Adipose tissue (tissue), 3 donors: ENCODE results near the gene PHLDB2. TPM values are rescaled to one million over a fixed set of nuclear protein-coding genes. Genes with fewer than 3 reads are reported as not detected.

Source experiments
- H3K27ac ChIP-seq: one replicate; pipeline ENCODE4 v1.5.1; 2013; ENCODE audit warnings: low read depth, low read length
- WGBS, 3 donors: extraction: QIAGEN DNeasy Blood & Tissue Kit; methylation state at CpG; one replicate each; pipeline ENCODE4 v1.1.7; 2013; 5-methylcytosine and 5-hydroxymethylcytosine counted together
- polyA plus RNA-seq, 3 donors: library from polyadenylated mRNA; stranded (reverse); fragments of 200-250 nt; gene quantifications; one replicate each; pipeline ENCODE4 v1.2.3, GENCODE V29; 2013
- donor health status: healthy with polysubstance abuse.
- donor health status: Bipolar disorder and iron deficiency.
- donor health status: healthy.

The PHLDB2 gene
- polyA plus RNA-seq, 3 donors = 7.9 to 84.1 (median 46.4) TPM

DNA sequence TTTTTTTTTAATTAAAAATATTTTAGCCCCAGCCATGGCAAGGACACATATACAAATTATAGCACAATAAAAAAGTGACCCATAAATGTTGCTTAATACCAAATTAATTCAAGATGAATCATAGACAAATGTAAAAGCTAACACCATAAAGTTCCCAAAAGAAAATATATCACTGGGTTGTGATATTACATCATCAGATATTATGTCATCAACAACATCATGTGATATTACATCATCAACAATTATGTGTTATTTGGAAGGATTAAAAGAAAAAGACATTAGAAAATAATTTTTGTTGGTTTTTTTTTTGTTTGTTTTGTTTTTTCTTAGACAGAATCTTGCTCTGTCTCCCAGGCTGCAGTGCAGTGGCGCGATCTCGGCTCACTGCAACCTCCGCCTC, 85.3 kb downstream of the PHLDB2 start:
- WGBS, 3 donors = 85 to 98% (median 86%) methylated on average over 4 of the region's 4 CpGs
- H3K27ac ChIP-seq = no peak overlapping the region

DNA sequence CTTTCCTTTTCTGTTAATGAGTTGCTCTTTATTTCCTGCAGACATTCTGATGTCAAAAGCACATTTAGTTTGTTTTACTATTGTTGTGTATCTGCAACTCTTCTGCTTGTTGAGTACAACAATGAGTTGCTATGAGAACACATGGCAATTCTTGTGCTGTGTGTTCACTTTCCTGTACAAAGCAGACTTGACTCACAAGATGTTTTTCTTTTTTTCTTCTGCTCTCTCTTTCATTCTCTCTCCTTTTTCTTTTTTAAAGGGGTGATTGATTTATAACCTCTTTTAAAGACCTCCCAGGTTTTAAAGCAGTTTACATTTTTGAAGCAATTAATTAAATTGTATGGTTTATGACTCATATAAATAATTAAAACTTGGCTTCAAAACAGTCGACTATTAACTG, 88.2 kb downstream of the PHLDB2 start:
- WGBS, 3 donors = 42 to 58% (median 55%) methylated on average over 1 of the region's 1 CpG
- H3K27ac ChIP-seq = no peak overlapping the region

DNA sequence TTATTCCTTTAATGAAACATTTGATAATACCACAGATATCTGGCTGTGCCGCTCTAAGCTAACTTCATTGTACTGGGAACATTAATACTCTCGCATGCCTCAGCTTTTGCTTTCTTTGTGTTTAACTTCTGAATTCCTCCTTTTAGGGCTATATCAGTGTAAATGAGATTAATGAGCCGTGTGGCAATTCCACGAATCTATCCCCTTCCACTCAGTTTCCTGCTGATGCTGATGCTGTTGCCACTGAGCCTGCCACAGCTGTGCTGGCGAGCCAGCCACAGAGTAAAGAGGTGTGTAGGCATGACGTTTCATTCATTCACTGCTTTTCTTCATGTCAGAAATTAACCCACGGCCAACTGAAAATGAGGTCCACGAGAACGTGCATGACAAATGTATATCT, 89.7 kb downstream of the PHLDB2 start:
- WGBS, 3 donors = 86 to 90% (median 89%) methylated on average over 9 of the region's 9 CpGs
- H3K27ac ChIP-seq = no peak overlapping the region

DNA sequence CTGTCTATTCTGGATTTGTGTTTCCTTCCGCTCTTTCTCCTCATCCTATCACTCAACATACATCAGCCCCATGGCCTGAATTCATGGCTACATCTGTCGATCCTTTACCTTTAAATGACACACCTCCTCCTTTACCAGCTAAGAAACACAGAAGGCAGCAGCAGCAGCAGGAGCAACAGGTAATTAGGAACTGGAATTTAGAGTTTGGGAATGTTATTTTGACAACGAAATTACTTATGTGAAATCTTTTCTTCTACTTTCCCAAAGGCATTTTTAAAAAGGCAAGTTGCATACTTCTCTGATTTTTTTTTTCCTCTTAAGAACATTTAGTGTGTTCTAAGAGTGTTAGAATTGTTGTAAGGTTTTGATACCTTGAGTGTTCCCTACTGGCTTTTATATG, 90.6 kb downstream of the PHLDB2 start:
- 84 to 90% (median 89%) methylated on average over 3 of the region's 3 CpGs for WGBS, 3 donors
- H3K27ac ChIP-seq = no peak overlapping the region

DNA sequence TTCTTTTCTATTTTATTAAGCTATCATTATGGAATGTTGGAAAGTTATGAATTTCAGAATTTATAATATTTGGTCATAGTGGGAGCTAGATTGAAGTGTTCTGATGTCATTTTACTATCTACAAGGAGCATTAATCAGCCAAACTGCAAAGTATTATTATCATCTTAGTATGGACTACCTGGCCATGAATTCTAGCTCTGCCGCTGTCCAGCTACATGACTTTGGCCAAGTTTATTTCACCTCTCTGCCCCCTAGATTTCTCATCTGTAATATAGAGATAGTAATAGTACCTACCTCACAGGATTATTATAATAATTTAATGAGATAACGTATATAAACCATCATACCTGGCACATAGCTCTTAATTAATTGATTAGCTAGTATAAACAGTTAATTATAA, 92.0 kb downstream of the PHLDB2 start:
- H3K27ac ChIP-seq = no peak overlapping the region
- 92 to 96% (median 94%) methylated on average over 2 of the region's 2 CpGs for WGBS, 3 donors

DNA sequence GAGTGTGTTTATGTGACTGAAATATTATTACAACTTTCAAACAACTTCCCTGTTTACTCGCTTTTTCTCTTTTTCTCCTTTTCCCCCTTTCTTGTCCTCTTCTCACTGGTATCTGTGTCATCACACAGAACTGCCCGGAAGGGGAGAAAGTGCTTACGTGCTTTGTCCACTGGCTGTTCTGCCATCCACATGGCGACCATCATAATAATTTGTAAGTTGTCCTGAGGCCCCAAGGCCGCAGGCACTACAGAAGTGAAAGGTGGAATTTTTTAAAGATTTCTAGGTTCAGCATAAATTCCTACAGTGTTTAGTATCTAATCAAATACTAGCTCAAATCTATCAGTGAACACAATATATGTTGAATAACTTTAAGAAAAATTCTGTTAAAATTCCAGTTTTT, 93.0 kb downstream of the PHLDB2 start:
- no peak overlapping the region for H3K27ac ChIP-seq
- 88 to 94% (median 93%) methylated on average over 5 of the region's 5 CpGs for WGBS, 3 donors

DNA sequence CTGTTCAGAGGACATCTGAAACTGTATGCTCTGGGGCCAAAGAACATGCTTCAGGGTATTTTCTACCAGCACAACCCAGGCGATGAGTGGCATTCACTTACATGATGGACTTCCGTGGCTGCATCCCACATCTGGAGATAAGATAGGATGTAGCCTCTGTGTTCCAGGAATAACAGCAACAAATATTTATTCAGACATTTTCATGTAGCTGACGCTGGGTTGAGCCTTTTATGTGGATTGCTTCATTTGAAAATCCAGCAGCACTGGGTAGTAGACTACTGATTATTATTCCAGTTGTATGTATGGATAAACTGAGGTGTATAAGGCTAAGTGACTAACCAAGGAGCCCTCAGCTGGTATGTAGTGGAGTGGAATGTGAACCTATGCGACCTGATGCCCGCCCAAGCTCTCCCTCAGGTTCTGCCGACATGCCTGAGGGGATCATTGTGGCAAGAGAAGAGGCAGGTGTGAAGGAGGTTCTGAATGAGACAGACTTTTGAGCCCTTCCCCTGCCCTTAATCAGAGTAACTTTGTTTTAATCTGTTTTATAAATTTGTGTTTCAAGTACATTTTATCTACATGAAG, 93.9 kb downstream of the PHLDB2 start:
- 85 to 94% (median 89%) methylated on average over 6 of the region's 6 CpGs for WGBS, 3 donors
- no peak overlapping the region for H3K27ac ChIP-seq

DNA sequence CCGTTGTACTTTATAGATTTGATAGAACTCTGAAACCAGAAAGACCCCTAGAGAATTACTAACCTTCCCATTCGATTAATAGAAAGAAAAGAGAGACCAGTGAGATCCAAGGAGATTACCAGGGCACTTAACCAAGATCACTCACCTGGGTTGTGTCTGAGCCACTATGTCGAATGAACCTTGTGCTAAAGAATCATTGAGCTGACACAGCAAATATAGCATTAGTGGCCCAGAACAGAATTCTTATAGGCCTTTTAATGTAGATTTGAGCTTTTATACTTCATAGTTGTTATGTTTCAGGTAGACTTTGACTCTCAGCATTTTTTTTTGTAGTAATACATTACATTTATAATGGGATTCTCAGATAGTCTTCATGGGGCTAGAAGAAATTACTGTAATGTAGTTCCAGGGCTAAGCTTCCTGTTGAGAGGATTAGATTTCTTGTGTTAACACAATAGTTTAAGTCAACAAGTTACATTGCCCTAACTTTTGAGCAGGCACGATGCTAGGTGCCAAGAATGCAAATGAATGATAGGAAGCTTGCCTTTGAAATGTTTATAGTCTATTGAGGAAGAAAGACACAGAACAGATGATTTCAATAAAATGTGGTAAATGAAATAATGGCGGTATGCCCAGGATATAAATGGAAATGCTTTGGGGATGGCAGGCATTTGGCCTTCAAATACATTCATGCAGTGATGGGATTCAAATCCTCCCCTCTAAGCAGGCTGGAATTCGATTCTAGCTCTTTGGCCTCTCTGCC, 95.3 kb downstream of the PHLDB2 start:
- WGBS, 3 donors = 62 to 72% (median 66%) methylated on average over 6 of the region's 6 CpGs
- H3K27ac ChIP-seq = no peak overlapping the region

DNA sequence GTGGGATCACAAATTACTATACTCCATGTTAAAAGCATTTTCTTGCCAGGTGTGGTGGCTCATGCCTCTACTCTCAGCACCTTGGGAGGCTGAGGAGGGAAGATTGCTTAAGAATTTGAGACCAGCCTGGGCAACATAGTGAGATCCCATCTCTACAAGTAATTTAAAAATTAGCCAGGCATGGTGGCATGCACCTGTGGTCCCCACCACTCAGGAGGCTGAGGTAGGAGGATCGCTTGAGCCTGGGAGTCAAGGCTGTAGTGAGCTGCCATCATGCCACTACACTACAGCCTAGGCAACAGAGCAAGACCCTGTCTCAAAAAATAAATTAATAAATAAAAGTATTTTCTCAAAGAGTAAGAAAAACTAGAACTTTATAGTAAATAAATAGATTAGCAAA, 96.8 kb downstream of the PHLDB2 start:
- no peak overlapping the region for H3K27ac ChIP-seq
- WGBS, 3 donors = 95 to 98% (median 96%) methylated on average over 1 of the region's 1 CpG

DNA sequence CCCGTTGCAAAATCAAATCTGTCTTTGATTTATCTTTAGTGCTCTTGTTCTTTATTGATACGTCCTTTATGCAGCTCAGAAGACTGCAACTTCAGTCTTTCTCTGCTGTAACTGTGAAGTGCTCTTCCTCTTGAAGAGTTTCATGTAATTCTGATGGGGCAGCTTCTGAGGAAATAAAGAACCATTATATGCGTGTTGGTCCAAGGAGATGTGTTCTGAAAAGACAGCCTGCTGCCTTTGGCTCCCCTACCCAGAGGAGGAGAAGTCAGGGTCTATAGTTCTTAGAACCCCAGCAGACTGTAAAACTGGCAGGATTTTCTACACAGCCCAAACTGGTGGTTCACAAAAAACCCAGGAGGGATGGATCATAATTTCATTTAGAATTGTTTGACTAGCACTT, 97.4 kb downstream of the PHLDB2 start:
- 77 to 89% (median 79%) methylated on average over 3 of the region's 3 CpGs for WGBS, 3 donors
- H3K27ac ChIP-seq = no peak overlapping the region

DNA sequence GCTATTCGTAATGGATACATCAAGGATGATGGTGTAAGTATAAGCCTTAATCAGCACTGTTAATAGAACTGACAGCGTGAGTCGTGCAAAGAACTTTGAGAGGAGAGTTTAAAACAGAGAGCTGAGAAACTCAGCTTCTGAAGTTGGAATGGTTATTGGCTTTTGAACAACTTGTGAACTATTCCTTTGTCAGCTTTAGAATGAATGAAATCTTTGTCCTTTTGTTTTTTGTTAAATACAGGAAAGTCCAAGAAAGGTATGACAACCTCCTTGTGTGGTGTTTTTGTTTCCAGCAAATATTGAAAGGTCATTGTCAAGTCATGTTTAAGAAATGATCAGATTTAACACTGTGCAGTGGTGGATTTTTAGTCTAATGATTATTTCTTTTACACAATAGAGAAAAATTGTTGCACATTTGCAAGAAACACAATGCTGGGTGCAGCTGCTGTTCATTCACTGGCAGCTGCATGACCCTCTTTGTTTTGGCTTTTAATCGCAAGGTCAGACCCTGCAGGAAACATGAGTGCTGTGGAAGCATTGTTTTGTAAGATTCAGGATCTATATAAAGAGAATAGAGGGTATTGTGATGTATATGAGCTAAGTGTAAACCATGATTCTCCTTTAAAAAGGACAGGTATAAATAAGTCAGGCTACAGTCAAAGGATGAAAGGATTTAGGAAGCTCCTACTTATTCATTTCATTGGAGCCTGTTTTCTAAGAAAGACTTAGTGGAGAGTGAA, 98.1 kb downstream of the PHLDB2 start:
- WGBS, 3 donors = 61 to 78% (median 72%) methylated on average over 4 of the region's 4 CpGs
- no peak overlapping the region for H3K27ac ChIP-seq

DNA sequence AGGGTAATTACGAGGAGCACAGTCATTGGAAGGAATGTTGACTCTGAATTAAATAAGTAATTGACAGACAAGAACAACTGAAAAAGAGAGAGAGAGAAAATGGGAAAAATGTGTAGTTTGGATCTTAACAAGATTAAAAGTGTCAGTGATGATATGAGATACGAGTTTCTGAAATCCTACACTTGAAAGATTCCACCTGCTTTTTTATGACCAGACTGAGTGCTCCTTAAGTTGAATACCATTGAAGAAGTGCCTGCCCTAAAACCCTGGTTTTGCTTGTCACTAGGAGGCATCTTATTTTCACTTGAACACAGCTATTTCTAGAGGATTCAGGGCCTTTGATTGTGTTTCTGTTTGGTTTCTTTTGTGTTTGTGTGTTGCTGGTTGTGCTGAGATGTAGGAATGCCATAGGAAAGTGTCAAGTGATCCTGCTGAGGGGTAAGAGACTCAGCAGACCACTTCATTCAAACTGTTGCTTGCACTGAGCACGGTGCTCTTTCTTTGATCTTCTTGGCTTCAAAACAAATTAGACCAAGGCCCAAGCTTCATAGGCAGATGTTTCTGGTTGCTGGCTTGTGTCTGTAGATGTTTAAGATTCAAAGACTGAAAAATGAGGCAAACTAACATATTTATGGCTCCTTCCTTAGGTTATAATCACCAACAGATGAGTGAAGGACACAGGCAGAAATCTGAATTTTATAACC, 102.5 kb downstream of the PHLDB2 start:
- H3K27ac ChIP-seq = no peak overlapping the region

DNA sequence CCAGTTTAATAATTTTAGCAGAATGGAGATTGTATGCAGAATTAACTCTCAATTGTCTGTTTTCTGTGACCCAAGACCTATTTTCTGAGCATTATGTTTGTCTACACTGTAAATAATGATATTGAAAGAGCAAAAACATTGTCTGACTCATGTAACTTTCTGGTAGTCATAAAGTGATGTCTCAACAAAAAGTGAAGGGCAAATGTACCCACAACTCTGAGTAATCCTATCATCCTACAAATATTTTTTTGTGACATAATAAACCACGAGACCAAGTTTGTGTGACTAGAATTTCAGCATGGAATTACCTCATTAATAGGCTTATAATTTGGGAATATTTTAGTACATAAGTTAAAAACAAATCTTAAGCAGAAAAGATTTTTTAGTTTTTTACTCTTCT, 104.4 kb downstream of the PHLDB2 start:
- WGBS, 3 donors = 83 to 92% (median 84%) methylated on average over 1 of the region's 1 CpG
- H3K27ac ChIP-seq = no peak overlapping the region

More for the DNA sequence above, 102.5 kb downstream of the PHLDB2 start:
- WGBS, 3 donors = 55 to 82% (median 67%) methylated on average over 3 of the region's 3 CpGs

DNA sequence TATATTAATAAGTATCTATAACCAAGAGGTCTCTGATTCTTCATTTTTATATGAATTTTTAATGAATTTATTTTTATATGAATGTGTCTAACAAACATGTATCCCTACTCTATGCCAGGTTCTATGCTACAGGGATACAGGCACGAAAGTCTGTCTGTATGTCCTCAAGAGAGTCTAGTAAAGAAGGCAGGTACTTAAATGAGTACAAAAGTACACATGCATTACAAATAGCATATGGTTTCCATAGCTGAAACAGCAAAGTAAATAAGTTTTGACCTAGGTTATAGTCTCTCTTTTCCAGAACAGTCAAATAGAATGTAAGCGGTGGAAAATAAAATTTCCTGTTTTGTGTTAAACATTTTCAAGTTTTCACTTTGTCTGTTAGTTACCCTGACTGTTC, 106.4 kb downstream of the PHLDB2 start:
- 87 to 93% (median 90%) methylated on average over 2 of the region's 2 CpGs for WGBS, 3 donors
- no peak overlapping the region for H3K27ac ChIP-seq

DNA sequence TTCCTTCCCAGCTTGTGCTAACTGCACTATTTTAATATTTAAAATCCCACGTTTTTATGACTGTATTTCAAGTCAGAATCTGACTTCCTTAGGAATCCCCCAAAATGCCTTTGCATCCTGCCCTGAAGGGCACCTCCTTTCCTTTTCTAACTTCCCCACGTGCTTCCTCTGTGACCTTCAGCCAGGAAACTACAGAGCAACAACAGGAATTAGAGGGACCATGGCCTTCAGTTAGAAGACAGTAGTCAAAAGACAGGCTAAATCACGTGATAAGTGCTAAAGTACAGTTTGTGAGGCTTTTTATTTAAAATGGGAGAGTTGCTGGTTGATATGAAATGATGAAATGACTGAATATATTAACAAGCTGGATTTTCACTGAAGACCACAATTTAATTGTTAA, 108.0 kb downstream of the PHLDB2 start:
- WGBS, 3 donors = 14 to 27% (median 16%) methylated on average over 3 of the region's 3 CpGs
- no peak overlapping the region for H3K27ac ChIP-seq

DNA sequence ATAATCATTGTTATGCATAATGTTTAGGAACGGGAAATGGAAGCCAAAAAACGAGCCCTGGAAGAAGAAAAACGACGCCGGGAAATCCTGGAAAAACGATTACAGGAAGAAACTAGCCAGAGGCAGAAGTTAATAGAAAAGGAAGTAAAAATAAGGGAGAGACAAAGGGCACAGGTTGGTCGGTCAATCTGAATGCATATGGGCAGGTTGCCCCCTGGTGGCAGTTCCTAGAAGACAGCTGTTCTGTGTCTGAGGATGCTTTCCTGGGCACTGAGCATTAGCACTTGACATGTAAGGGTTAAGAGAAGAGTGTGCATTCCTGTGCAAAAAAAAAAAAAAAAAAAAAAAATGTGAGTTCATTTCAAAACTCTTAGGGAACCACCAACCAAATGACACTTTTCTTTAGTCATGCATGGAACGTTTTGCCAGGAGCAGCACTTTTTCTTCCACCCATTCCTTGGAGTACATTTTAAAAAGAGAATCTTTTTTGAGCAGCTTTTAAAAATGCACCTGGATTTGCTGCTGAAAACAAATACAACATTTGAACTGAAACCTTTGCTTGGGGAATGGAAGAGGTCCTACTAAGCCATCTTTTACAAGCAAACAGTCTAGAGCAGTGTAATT, 108.7 kb downstream of the PHLDB2 start:
- WGBS, 3 donors = 6 to 10% (median 7%) methylated on average over 8 of the region's 8 CpGs
- H3K27ac ChIP-seq = no peak overlapping the region

DNA sequence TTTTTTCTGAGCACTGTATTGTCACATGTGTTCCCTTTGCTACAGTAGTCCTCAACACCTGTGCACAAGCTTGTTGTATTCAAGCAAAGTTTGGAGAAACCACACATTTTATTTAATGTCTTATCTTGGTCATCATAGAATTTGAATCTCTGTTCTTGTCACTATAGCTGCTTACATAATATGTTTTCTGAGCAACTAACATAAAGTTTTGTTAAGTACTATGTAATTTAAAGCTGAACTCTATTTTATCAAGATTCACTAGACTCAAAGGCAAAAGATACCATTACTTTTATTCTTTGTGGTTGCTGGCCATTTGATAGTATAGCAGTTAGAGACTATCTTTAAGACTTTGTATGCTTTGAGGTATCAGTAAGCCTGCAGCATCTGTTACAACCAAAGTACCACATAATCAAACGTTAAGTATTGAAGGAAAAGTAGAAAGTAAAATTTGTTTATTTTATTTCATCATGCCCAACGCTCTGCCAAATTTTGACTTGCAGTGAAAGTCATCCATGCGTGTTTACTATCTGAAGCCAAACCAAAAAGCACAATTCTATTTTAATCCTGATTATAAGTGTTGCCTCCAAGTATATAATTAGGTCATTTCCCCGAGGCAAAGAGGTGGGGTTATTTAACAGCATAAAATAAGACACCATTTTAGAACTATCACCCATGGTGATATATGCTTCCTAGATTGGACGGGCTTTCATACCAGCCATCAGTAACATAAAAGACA, 109.4 kb downstream of the PHLDB2 start:
- 44 to 55% (median 49%) methylated on average over 5 of the region's 5 CpGs for WGBS, 3 donors
- H3K27ac ChIP-seq = no peak overlapping the region

DNA sequence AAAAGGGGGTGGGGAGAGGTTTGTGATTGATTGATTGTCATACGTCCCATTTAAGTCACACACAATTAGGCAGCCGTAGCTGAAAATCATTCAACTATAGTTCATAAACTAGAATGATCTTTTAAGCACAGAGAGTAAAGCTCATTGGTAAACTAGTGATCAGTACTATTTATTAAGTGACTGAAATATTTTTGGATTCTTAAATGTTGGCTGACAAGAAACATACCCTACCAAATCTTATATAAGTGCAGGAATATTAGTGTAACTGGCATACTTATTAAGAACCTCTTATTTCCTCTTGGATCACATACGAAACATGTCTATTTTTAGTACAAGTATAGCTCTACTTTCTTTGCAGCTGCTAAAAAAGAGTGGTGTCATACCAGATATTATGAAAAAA, 111.3 kb downstream of the PHLDB2 start:
- WGBS, 3 donors = 82 to 85% (median 84%) methylated on average over 3 of the region's 3 CpGs
- H3K27ac ChIP-seq = no peak overlapping the region
